Endothelial cell of umbilical vein (primary cell): ENCODE data around the gene RNF130.

Experiments
- EZH2 ChIP-seq: IDR thresholded peaks from 2 replicates; pipeline ENCODE4 v1.6.1; 2012; ENCODE audit warnings: borderline replicate concordance, low read depth, mild to moderate bottlenecking, moderate library complexity, low read length, inconsistent platforms; ENCODE audit not compliant: severe bottlenecking
- JUN ChIP-seq: IDR thresholded peaks from 2 replicates; pipeline ENCODE4 v1.6.1; 2011; ENCODE audit warnings: borderline replicate concordance, low read depth; ENCODE audit not compliant: insufficient read length, insufficient read depth
- POLR2AphosphoS5 ChIP-seq: IDR thresholded peaks from 2 replicates; pipeline ENCODE4 v1.6.1; 2012; ENCODE audit warnings: low read depth, mild to moderate bottlenecking, control low read depth, low read length, moderate library complexity; ENCODE audit not compliant: insufficient read depth
- TF ChIP-seq, protein P1 (sequence below), 2 donors: IDR thresholded peaks; 1 replicate in 1 of 2; 2 replicates in 1 of 2; pipeline ENCODE4 v1.5.1; 2011; ENCODE audit warnings: low read length in 2 of 2, mild to moderate bottlenecking in 2 of 2, moderate library complexity in 2 of 2, control low read depth in 1 of 2, inconsistent platforms in 1 of 2, low read depth in 1 of 2; ENCODE audit not compliant: insufficient read depth in 1 of 2; ENCODE audit errors: extremely low read depth in 1 of 2

- TF ChIP-seq, protein P1, sequence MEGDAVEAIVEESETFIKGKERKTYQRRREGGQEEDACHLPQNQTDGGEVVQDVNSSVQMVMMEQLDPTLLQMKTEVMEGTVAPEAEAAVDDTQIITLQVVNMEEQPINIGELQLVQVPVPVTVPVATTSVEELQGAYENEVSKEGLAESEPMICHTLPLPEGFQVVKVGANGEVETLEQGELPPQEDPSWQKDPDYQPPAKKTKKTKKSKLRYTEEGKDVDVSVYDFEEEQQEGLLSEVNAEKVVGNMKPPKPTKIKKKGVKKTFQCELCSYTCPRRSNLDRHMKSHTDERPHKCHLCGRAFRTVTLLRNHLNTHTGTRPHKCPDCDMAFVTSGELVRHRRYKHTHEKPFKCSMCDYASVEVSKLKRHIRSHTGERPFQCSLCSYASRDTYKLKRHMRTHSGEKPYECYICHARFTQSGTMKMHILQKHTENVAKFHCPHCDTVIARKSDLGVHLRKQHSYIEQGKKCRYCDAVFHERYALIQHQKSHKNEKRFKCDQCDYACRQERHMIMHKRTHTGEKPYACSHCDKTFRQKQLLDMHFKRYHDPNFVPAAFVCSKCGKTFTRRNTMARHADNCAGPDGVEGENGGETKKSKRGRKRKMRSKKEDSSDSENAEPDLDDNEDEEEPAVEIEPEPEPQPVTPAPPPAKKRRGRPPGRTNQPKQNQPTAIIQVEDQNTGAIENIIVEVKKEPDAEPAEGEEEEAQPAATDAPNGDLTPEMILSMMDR (IDR thresholded peaks at IDR 0.05; ENCODE audit: extremely low read depth in 1 of 2, insufficient read depth in 1 of 2, low read depth in 1 of 2, low read length in 2 of 2): no peak
- TF ChIP-seq POLR2AphosphoS5 (no peak), EZH2 (no peak), JUN (no peak)
These were observed 21.2 kb downstream of the RNF130 start for GRCh38 chr5:180050121-180050940.
